Uterus (tissue), 4 donors: ENCODE results near the gene CLCA2. TPM values are rescaled to one million over a fixed set of nuclear protein-coding genes. Genes with fewer than 3 reads are reported as not detected.

Experiments used
- DNase-seq, 2 donors: peaks; one replicate each; pipeline ENCODE4 v3.0.0-alpha.2; 2019 to 2020
- H3K27ac ChIP-seq, 2 donors: fragments of 200-600 bp; sonication (generic); 1 replicate in 1 of 2; 2 replicates in 1 of 2; pipeline ENCODE4 v1.5.1; 2016 to 2018
- H3K27me3 ChIP-seq, 2 donors: fragments of 200-600 bp; sonication (generic); one replicate each; pipeline ENCODE4 v1.5.1; 2018 to 2019; ENCODE audit warnings: control low read depth in 1 of 2
- H3K36me3 ChIP-seq, 2 donors: fragments of 200-600 bp; sonication (generic); one replicate each; pipeline ENCODE4 v1.5.1; 2019; ENCODE audit warnings: control low read depth in 1 of 2
- H3K4me1 ChIP-seq, 2 donors: fragments of 200-600 bp; sonication (generic); one replicate each; pipeline ENCODE4 v1.5.1; 2018 to 2019; ENCODE audit warnings: control low read depth in 1 of 2
- H3K4me3 ChIP-seq, 2 donors: fragments of 200-600 bp; sonication (generic); 1 replicate in 1 of 2; 2 replicates in 1 of 2; pipeline ENCODE4 v1.5.1; 2018 to 2019; ENCODE audit warnings: mild to moderate bottlenecking in 1 of 2
- H3K9me3 ChIP-seq, 2 donors: fragments of 200-600 bp; sonication (generic); one replicate each; pipeline ENCODE4 v1.5.1; 2019; ENCODE audit warnings: control low read depth in 1 of 2
- POLR2A ChIP-seq, 2 donors: fragments of 450-650 bp; IDR thresholded peaks; one replicate each; pipeline ENCODE4 v1.6.1; 2016; ENCODE audit warnings: antibody characterized with exemption in 2 of 2, mild to moderate bottlenecking in 1 of 2, moderate library complexity in 1 of 2
- intact Hi-C: fragments of 100-400 bp; cut with DNase I; formaldehyde crosslinking; loops from one replicate; pipeline ENCODE4 v1.15.1; 2023; ENCODE audit warnings: low total_unique reads
- total RNA-seq, 4 donors: library from RNA; depleted of rRNA in 3 of 4; stranded (reverse); fragments of >200 nt in 3 of 4; gene quantifications; one replicate each; pipeline versions ENCODE4 v1.1.0 to v1.2.4, GENCODE V29; 2014 to 2023
- TF ChIP-seq, protein P1 (sequence below), 4 experiments: fragments of 200-600 bp in 2 of 4; fragments of 450-650 bp in 2 of 4; sonication (generic) in 2 of 4; IDR thresholded peaks; one replicate each; pipeline ENCODE4 v1.5.1; 2016 to 2019; ENCODE audit warnings: antibody characterized with exemption in 4 of 4, mild to moderate bottlenecking in 2 of 4, moderate library complexity in 1 of 4
- donor health status: DM: yes; HTN: yes; CAD: no.

The CLCA2 gene
- total RNA-seq, 4 donors from 2014 or later = not detected

DNA sequence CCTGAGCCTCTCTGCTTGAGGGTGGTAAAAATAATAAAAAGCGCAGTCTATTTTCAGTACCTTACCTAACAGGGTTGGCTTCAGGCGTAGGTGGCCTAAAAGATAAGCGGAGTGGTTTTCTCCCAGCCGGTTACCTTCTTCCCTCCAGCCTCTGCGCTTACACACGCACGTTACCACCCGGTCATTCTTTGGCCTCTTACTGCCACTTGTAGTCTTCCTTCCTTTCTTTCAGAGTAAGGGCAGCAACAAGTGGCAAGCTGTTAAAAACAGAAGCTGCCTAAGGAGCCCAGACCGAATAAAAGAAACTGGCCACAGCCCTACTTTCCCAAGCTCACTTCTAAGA lies 80.1 kb downstream of the CLCA2 start:
- H3K4me3 ChIP-seq = peak overlapping the region in 1 of 2 donors; percentile 24
- H3K27me3 ChIP-seq = no peaks in the 10 kb centered on the region
- peak in 1 of 2 donors; percentile 34 for DNase-seq
- intact Hi-C loops = loop anchor here (10.0 kb wide), 1 partner anchor 109 kb away; the partner anchor contains the start of gene ODF2L
- TF ChIP-seq, protein P1, sequence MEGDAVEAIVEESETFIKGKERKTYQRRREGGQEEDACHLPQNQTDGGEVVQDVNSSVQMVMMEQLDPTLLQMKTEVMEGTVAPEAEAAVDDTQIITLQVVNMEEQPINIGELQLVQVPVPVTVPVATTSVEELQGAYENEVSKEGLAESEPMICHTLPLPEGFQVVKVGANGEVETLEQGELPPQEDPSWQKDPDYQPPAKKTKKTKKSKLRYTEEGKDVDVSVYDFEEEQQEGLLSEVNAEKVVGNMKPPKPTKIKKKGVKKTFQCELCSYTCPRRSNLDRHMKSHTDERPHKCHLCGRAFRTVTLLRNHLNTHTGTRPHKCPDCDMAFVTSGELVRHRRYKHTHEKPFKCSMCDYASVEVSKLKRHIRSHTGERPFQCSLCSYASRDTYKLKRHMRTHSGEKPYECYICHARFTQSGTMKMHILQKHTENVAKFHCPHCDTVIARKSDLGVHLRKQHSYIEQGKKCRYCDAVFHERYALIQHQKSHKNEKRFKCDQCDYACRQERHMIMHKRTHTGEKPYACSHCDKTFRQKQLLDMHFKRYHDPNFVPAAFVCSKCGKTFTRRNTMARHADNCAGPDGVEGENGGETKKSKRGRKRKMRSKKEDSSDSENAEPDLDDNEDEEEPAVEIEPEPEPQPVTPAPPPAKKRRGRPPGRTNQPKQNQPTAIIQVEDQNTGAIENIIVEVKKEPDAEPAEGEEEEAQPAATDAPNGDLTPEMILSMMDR (IDR thresholded peaks at IDR 0.05) = no peak
- TF ChIP-seq POLR2A (IDR thresholded peaks at IDR 0.05) = no peak
- H3K4me1 ChIP-seq = no peaks in the 10 kb centered on the region
- no peaks in the 10 kb centered on the region for H3K36me3 ChIP-seq
- no peaks in the 10 kb centered on the region for H3K9me3 ChIP-seq
- peak overlapping the region; percentile 90 to 93 for H3K27ac ChIP-seq

DNA sequence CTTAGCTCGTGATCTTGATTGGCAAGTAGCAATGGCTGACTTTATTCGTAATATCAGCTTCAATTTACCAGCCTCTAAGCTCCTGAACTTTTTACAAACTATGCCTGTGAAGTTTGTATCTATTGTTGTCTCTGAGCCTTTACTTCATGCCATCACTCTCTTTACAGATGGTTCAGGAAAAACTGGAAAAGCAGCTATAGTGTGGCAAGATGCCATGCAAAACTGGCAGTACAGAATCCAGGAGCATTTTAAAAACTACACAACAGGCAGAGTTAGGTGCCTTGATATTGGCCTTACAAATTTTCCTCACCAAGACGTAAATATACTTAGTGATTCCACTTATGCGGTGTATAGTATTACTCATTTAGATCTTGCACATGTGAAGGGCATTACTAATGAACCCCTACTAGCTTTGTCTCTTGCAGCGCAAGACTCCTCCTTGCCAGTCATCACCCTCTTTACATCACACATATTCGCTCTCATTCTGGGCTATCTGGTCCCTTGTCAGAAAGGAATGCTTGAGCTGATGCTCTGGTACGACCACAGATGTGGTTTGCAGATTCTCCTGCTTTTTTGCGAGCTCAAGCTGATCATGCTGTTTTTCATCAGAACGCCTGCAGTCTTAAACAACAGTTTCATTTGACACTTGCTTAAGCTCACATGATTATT lies 81.1 kb downstream of the CLCA2 start:
- H3K36me3 ChIP-seq = no peaks in the 10 kb centered on the region
- H3K27me3 ChIP-seq = no peaks in the 10 kb centered on the region
- peak overlapping the region; percentile 90 to 93 for H3K27ac ChIP-seq
- H3K9me3 ChIP-seq = no peaks in the 10 kb centered on the region
- H3K4me3 ChIP-seq = no peak overlapping the region
- TF ChIP-seq, protein P1 (IDR thresholded peaks at IDR 0.05) = no peak
- no peak for TF ChIP-seq POLR2A (IDR thresholded peaks at IDR 0.05)
- DNase-seq = no peak
- intact Hi-C loops = loop anchor here (10.0 kb wide), 1 partner anchor 110 kb away; the partner anchor contains the start of gene ODF2L
- no peaks in the 10 kb centered on the region for H3K4me1 ChIP-seq

DNA sequence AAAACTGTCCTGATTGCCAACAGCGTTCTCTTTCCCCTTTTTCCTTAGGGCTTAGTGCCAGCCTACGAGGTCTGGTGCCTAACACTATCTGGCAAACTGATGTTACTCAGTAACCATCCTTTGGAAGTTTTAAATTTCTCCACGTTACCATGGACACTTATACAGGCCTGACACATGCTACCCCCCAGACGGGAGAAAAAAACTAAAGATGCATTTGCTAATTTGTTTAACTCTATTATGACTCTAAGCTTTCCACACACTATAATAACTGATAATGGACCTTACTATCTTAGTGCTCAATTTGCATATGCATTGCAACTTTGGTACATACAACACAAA lies 81.6 kb downstream of the CLCA2 start:
- intact Hi-C loops = loop anchor here (10.0 kb wide), 1 partner anchor 111 kb away; the partner anchor contains the start of gene ODF2L
- Histone ChIP-seq H3K27me3 (no peaks in the 10 kb centered on the region), H3K4me3 (no peak overlapping the region), H3K36me3 (no peaks in the 10 kb centered on the region), H3K4me1 (no peaks in the 10 kb centered on the region), H3K9me3 (no peaks in the 10 kb centered on the region), H3K27ac (peak overlapping the region; percentile 90 to 93)
- no peak for DNase-seq
- no peak for TF ChIP-seq POLR2A (IDR thresholded peaks at IDR 0.05)
- TF ChIP-seq, protein P1 (IDR thresholded peaks at IDR 0.05) = no peak

Other genes with a start within 250 kb of the CLCA2 start
- 100 to 1,000 TPM in 1 of 4 donors, 10 to 100 TPM in 3; 26.5 to 134 (median 56.3) TPM for gene ODF2L, start 27.8 kb upstream of the CLCA2 start, total RNA-seq
- gene CLCA1, start 44.8 kb downstream of the CLCA2 start, total RNA-seq = under 1 TPM in 2 of 4 donors, not detected in 2; 0.21 to 0.29 TPM
- under 1 TPM in 2 of 4 donors, not detected in 2; under 0.01 to 0.07 TPM for gene CLCA4, start 122.9 kb downstream of the CLCA2 start, total RNA-seq